HepG2 (cell line): Measurements from ENCODE around the gene PRR14. TPM values are rescaled to one million over a fixed set of nuclear protein-coding genes. Genes with fewer than 3 reads are reported as not detected.

Experiments
- ELK4 ChIP-seq: sonication (generic); formaldehyde crosslinking; IDR thresholded peaks from 2 replicates; pipeline ENCODE4 v1.9.0; 2021; ENCODE audit warnings: missing genetic modification reagents, borderline replicate concordance
- ERF ChIP-seq: IDR thresholded peaks from 2 replicates; pipeline ENCODE4 v1.6.1; 2018; ENCODE audit warnings: missing biosample characterization, missing genetic modification reagents
- ETV5 ChIP-seq: IDR thresholded peaks from 2 replicates; pipeline ENCODE4 v1.6.1; 2018; ENCODE audit warnings: missing biosample characterization, missing genetic modification reagents, inconsistent platforms, borderline replicate concordance
- FOXA3 ChIP-seq: IDR thresholded peaks from 2 replicates; pipeline ENCODE4 v1.6.1; 2016; ENCODE audit warnings: missing genetic modification reagents, missing compliant biosample characterization
- FOXO1 ChIP-seq: sonication (generic); formaldehyde crosslinking; IDR thresholded peaks from 2 replicates; pipeline ENCODE4 v1.4.0; 2020; ENCODE audit warnings: missing genetic modification reagents
- HNRNPLL ChIP-seq: fragments of 200-400 bp; formaldehyde crosslinking; IDR thresholded peaks from 2 replicates; pipeline ENCODE4 v1.6.1; 2017; ENCODE audit warnings: mild to moderate bottlenecking, low read depth, low read length; ENCODE audit not compliant: poor library complexity, severe bottlenecking
- MEIS2 ChIP-seq: sonication (generic); formaldehyde crosslinking; IDR thresholded peaks from 2 replicates; pipeline ENCODE4 v1.9.0; 2021; ENCODE audit warnings: mild to moderate bottlenecking, missing genetic modification reagents
- PRDM10 ChIP-seq: sonication (generic); formaldehyde crosslinking; IDR thresholded peaks from 2 replicates; pipeline ENCODE4 v1.4.0; 2020; ENCODE audit warnings: low read depth, missing genetic modification reagents
- RERE ChIP-seq: IDR thresholded peaks from 2 replicates; pipeline ENCODE4 v1.6.1; 2016; ENCODE audit warnings: low read depth, missing genetic modification reagents, missing compliant biosample characterization
- SALL1 ChIP-seq: sonication (generic); formaldehyde crosslinking; IDR thresholded peaks from 2 replicates; pipeline ENCODE4 v1.8.0; 2022; ENCODE audit warnings: mild to moderate bottlenecking, missing genetic modification reagents
- ZBTB46 ChIP-seq: sonication (generic); formaldehyde crosslinking; IDR thresholded peaks from 2 replicates; pipeline ENCODE4 v1.4.0; 2020; ENCODE audit warnings: mild to moderate bottlenecking, missing genetic modification reagents, borderline replicate concordance
- ZFP36 ChIP-seq: fragments of 150-350 bp; IDR thresholded peaks from 2 replicates; pipeline ENCODE4 v1.6.1; 2018; ENCODE audit warnings: borderline replicate concordance, low read length, low read depth; ENCODE audit not compliant: partially characterized antibody
- ZMYM4 ChIP-seq: sonication (generic); formaldehyde crosslinking; IDR thresholded peaks from 2 replicates; pipeline ENCODE4 v1.8.1; 2023; ENCODE audit warnings: mild to moderate bottlenecking, missing genetic modification reagents
- ZNF839 ChIP-seq: sonication (generic); formaldehyde crosslinking; IDR thresholded peaks from 2 replicates; pipeline ENCODE4 v1.4.0; 2020; ENCODE audit warnings: missing genetic modification reagents, mild to moderate bottlenecking, borderline replicate concordance
- polyA plus RNA-seq, 8 experiments: library from polyadenylated mRNA; depleted of rRNA in 3 of 8; stranded (reverse) in 7 of 8; unstranded in 1 of 8; fragments of >200 nt; fragmentation: Illumina TruSeq in 4 of 8; extraction: Trizol in 4 of 8; gene quantifications; 2 replicates each; pipeline versions ENCODE4 v1.2.1 to v1.2.3, GENCODE V29; 2011 to 2016; ENCODE audit warnings: low read depth in 4 of 8, missing spikeins in 1 of 8, mixed read lengths in 1 of 8; ENCODE audit not compliant: insufficient read depth in 1 of 8
- total RNA-seq, 5 experiments: library from RNA; depleted of rRNA; stranded (reverse); fragments of >200 nt; fragmentation: Illumina TruSeq; extraction: Trizol; gene quantifications; 2 replicates each; pipeline ENCODE4 v1.2.3, GENCODE V29; 2016; ENCODE audit warnings: low read depth in 1 of 5

PRR14 gene
- total and polyA plus RNA-seq, 2 of the 13 experiments (the other 11 are each of a cell fraction or from before 2014, with no cell fraction given) = 8.4 to 11.0 TPM

GRCh38 chr16:30657866-30658730 lies 7.3 kb downstream of the PRR14 start, which contains the start of gene FBRS (continued):
- TF ChIP-seq PRDM10 (CRISPR knock-in tag) (no peak), ELK4 (no peak), FOXO1 (peak; percentile 49), ERF (CRISPR knock-in tag) (peak; percentile 95), ZFP36 (peak; percentile 13), MEIS2 (peak; percentile 51; the same call in 1 of the 2 replicates), ZMYM4 (peak; percentile 69; the same call in 1 of the 2 replicates), HNRNPLL (peak; percentile 83), ETV5 (CRISPR knock-in tag) (peak; percentile 89), SALL1 (CRISPR knock-in tag) (peak; percentile 79), ZNF839 (no peak), RERE (CRISPR knock-in tag) (peak; percentile 58; the same call in 1 of the 2 replicates), FOXA3 (peak; percentile 43), ZBTB46 (CRISPR knock-in tag) (0 out of 2 replicates have a peak, but pooled peaks have one; percentile 25)
